Measurements from ENCODE around the gene TLL2. TPM values are rescaled to one million over a fixed set of nuclear protein-coding genes. Genes with fewer than 3 reads are reported as not detected.

TLL2 gene
- total RNA-seq, 2 donors from 2014 or later: not detected

DNA sequence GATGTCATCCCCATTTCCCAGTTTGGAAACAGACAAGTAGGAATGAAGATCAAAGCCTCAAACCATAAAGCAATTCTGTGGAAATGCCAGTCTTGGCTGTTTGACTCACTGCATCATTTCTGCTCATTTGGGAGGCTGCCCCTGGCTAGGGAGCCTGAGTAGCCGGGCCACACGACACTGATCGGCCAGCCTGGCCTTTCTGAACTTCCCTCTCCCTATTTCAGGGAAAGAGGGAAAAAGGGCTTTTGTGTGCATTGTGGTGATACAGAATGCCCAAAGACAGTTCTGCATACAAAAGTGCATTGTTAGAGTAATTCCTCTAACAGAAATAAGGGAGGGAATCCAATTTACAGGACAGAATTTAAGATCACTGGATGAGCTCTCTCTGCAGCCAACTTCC lies 113.3 kb downstream of the TLL2 start:
- Histone ChIP-seq H3K9me3 (no peaks in the 10 kb centered on the region), H3K4me3 (no peak overlapping the region), H3K36me3 (no peaks in the 10 kb centered on the region), H3K4me1 (ENCODE audit: control insufficient read depth in 1 of 2, low read depth in 2 of 2) (no peaks in the 10 kb centered on the region), H3K27ac (no peak overlapping the region), H3K27me3 (replicated peaks; ENCODE audit: insufficient read depth) (no peaks in the 10 kb centered on the region)
- no peak for TF ChIP-seq CTCF (IDR thresholded peaks at IDR 0.05)
- DNase-seq (ENCODE audit: low spot score): no peak
- no peak for ATAC-seq (ENCODE audit: insufficient number of reproducible peaks, low FRiP score, low read depth)

- no peak for ATAC-seq (ENCODE audit: insufficient number of reproducible peaks, low FRiP score, low read depth)
- no peak for DNase-seq (ENCODE audit: low spot score)
- Histone ChIP-seq H3K27ac (no peak overlapping the region), H3K27me3 (replicated peaks; ENCODE audit: insufficient read depth) (no peaks in the 10 kb centered on the region), H3K36me3 (no peaks in the 10 kb centered on the region), H3K4me3 (no peak overlapping the region), H3K4me1 (ENCODE audit: control insufficient read depth in 1 of 2, low read depth in 2 of 2) (no peaks in the 10 kb centered on the region), H3K9me3 (no peaks in the 10 kb centered on the region)
- no peak for TF ChIP-seq CTCF (IDR thresholded peaks at IDR 0.05)
These were observed 115.8 kb downstream of the TLL2 start for GRCh38 chr10:96397902-96398301.

- no peaks in the 10 kb centered on the region for H3K27me3 ChIP-seq (replicated peaks; ENCODE audit: insufficient read depth)
- no peaks in the 10 kb centered on the region for H3K9me3 ChIP-seq
- TF ChIP-seq CTCF (IDR thresholded peaks at IDR 0.05): peak; percentile 79
- ATAC-seq (ENCODE audit: insufficient number of reproducible peaks, low FRiP score, low read depth) (no peak), DNase-seq (ENCODE audit: low spot score) (no peak)
- H3K36me3 ChIP-seq: no peaks in the 10 kb centered on the region
- H3K27ac ChIP-seq: no peak overlapping the region
- H3K4me1 ChIP-seq (ENCODE audit: control insufficient read depth in 1 of 2, low read depth in 2 of 2): no peaks in the 10 kb centered on the region
- no peak overlapping the region for H3K4me3 ChIP-seq
These were observed 117.5 kb downstream of the TLL2 start for GRCh38 chr10:96395931-96396877.

DNA sequence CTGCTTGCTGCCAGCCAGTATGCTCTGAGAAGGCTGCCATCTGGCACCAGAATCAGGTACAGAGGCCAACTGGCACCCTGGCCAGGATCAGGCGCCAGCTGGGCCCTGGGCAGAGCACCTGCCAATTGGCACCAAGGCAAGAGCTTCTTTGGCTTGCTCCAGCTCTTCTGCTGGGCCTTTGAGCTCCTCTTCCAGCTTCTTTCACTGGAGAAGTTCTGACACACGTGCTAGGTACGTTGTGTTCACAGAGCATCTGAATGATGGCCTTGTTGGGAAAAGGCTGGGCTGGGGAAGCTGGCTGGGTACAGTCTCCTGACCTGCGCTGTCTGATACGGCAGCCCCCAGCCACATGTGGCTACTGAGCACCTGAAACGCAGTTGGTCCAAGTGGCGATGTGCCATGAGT lies 123.3 kb downstream of the TLL2 start:
- no peak overlapping the region for H3K27ac ChIP-seq
- no peak for ATAC-seq (ENCODE audit: insufficient number of reproducible peaks, low FRiP score, low read depth)
- no peaks in the 10 kb centered on the region for H3K36me3 ChIP-seq
- H3K27me3 ChIP-seq (replicated peaks; ENCODE audit: insufficient read depth): no peaks in the 10 kb centered on the region
- H3K4me3 ChIP-seq: no peak overlapping the region
- peaks cover 8 to 15% of the 10 kb centered on the region in 2 donors for H3K4me1 ChIP-seq (ENCODE audit: control insufficient read depth in 1 of 2, low read depth in 2 of 2)
- DNase-seq (ENCODE audit: low spot score): no peak
- H3K9me3 ChIP-seq: no peaks in the 10 kb centered on the region
- no peak for TF ChIP-seq CTCF (IDR thresholded peaks at IDR 0.05)

DNA sequence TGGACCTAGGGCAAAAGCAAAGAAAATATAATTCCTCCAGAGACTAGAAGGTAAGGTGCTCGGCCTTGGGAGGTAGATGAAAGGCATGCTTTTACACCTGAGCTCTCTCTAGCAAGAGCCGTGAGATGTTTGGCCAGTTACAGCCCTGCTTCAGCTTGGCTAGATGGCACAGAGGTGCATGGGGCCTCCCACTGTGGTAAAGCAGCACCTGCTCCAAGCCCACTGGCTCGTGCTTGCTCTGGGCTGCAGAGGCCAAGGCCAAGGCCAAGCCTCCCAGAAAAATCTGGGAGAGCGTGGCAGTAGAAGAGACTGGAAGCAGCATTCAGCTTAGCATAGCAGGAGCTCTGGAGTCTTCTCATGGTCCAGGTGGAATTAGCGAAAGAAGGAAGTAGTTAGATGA lies 123.9 kb downstream of the TLL2 start:
- H3K27me3 ChIP-seq (replicated peaks; ENCODE audit: insufficient read depth): no peaks in the 10 kb centered on the region
- DNase-seq (ENCODE audit: low spot score) (no peak), ATAC-seq (ENCODE audit: insufficient number of reproducible peaks, low FRiP score, low read depth) (no peak)
- no peak for TF ChIP-seq CTCF (IDR thresholded peaks at IDR 0.05)
- H3K36me3 ChIP-seq: no peaks in the 10 kb centered on the region
- no peaks in the 10 kb centered on the region for H3K9me3 ChIP-seq
- no peak overlapping the region for H3K27ac ChIP-seq
- H3K4me3 ChIP-seq: no peak overlapping the region
- H3K4me1 ChIP-seq (ENCODE audit: control insufficient read depth in 1 of 2, low read depth in 2 of 2): peaks cover 8 to 15% of the 10 kb centered on the region in 2 donors
